Measurements from ENCODE around the gene IFRD2.
"Not testable (repeated sequence)": the region's sequence is repeated elsewhere in the genome, so short reads cannot be mapped to it uniquely, and the experiment has no call there.

IFRD2 gene

GRCh38 chr3:50295553-50296431, 3.6 kb upstream of the IFRD2 start:
- TF ChIP-seq JUND (IDR thresholded peaks at IDR 0.05; ENCODE audit: low read depth), result no peak
- in situ Hi-C loops (cut with HindIII; ENCODE audit: low pct_unique_long_range_greater_than_20kb, low sequenced_read_pairs), result no loop called here
- DNase-seq (ENCODE audit: low read depth in 1 of 2, low spot score in 1 of 2), result no peak

DNA sequence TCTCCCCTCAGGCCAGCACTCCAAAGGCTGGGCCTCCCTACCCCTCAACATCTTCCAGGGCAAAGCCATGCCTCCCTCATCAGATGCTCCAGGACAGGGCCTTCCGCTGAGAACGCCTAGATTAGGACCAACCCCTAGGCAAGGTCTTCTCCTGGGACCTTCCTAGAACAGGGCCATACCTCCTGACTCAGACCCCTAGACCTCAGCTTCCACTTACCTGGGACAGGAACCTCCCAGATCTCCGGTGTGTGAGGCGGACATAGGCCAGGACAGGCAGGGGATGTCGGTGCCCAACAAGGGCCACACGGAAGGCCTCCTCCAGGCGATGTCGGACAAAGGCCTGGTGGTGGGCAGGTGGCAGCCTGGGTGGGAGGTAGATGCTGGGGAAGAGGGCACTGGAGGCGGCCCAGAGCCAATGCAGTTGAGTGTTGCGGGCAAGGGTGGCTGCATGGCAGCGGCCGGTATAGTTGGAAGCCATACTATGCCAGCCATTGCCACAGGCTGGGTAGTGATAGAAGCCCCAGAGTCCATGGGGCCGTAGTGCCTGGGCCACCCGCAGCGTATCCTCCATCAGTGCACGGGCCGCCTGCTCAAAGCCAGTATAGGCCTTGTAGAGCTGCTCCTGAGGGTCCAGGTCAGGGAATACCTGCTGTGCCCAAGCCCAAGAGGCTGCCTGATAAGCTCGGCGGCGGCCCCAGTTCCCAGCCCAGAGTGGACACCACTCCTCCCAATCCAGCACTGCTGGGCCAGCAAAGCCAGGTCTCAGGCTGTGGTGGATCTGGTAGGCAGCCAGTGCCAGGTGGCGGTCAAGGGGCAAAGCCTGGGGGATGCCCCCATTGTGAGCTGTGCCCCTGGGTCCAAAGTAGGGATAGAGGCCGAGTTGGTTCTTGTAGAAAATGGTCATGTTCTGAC, 2.5 kb upstream of the IFRD2 start:
- no peak for TF ChIP-seq JUND (IDR thresholded peaks at IDR 0.05; ENCODE audit: low read depth)
- in situ Hi-C loops (cut with HindIII; ENCODE audit: low pct_unique_long_range_greater_than_20kb, low sequenced_read_pairs), result no loop called here
- DNase-seq (ENCODE audit: low read depth in 1 of 2, low spot score in 1 of 2), result no peak

DNA sequence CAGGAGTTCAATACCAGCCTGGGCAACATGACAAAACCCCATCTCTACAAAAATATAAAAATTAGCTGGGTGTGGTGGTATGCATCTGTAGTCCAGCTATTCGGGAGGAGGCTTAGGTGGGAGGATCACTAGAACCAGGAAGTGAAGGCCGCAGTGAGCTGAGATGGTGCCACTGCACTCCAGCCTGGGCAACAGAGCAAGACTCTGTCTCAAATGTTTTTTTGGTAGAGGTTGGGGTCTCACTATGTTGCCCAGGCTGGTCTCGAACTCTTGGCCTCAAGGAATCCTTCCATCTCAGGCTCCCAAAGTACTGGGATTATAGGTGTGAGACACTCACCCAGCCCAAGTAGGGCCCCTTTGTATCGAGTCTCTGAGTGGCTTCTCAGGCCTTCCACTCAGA, 1.9 kb upstream of the IFRD2 start:
- TF ChIP-seq JUND (IDR thresholded peaks at IDR 0.05; ENCODE audit: low read depth), result no peak
- no peak for DNase-seq (ENCODE audit: low read depth in 1 of 2, low spot score in 1 of 2)
- in situ Hi-C loops (cut with HindIII; ENCODE audit: low pct_unique_long_range_greater_than_20kb, low sequenced_read_pairs), result no loop called here

- TF ChIP-seq JUND (IDR thresholded peaks at IDR 0.05; ENCODE audit: low read depth), result no peak
- DNase-seq (ENCODE audit: low read depth in 1 of 2, low spot score in 1 of 2), result no peak
- in situ Hi-C loops (cut with HindIII; ENCODE audit: low pct_unique_long_range_greater_than_20kb, low sequenced_read_pairs), result no loop called here
These were observed 1.0 kb upstream of the IFRD2 start for GRCh38 chr3:50293079-50293801.

GRCh38 chr3:50290161-50290641, 2.0 kb downstream of the IFRD2 start:
- in situ Hi-C loops (cut with HindIII; ENCODE audit: low pct_unique_long_range_greater_than_20kb, low sequenced_read_pairs), result no loop called here
- TF ChIP-seq JUND (IDR thresholded peaks at IDR 0.05; ENCODE audit: low read depth), result no peak
- no peak for DNase-seq (ENCODE audit: low read depth in 1 of 2, low spot score in 1 of 2)

DNA sequence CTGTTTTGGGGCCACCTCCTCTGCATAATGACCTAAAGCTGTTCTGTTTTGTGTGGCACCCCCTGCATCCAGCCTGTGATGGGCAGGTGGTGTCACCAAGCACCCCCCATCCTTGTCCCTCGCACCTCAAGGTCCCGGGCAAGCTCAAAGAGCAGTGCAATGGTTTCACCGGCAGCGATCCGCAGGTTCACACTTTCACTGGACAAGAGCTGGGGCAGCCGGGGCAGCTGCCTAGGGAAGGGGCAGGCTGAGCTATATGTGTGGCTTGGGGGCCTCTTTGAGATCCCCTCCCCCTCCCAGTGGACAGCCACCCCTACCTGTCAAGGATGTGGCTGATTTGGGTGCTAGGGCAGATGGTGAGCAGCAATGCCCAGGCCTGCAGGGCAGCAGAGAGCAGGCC, 3.1 kb downstream of the IFRD2 start:
- in situ Hi-C loops (cut with HindIII; ENCODE audit: low pct_unique_long_range_greater_than_20kb, low sequenced_read_pairs), result no loop called here
- TF ChIP-seq JUND (IDR thresholded peaks at IDR 0.05; ENCODE audit: low read depth), result no peak
- no peak for DNase-seq (ENCODE audit: low read depth in 1 of 2, low spot score in 1 of 2)

DNA sequence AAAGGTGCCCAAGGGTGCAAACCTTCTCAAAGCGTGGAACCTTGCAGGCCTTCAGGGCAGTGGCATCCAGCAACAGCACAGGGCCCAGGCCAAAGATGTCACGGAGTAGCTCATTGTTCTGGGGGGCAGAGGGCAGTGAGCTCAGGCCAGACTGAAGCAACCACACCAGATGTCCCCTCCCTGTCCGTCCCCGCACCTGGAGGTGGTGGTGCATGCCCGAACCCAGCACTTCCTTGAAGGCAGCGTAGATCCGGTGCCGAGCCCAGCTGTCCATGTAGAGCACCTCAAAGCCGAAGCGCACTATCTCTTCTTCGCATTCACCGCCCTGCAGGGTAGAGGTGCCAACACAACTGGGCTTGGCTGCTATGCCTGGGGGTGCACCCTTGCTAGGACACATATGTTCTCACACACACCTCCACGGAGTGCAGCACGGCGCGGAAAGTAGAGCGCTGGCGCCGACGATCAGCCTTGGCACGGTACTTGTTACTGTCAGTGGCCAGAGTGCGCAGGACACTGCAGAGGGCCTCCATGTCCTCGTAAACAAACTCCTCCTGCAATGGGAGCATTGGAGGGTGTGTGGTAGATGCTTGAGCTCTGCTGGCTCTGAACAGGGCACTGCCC, 3.7 kb downstream of the IFRD2 start:
- no peak for DNase-seq (ENCODE audit: low read depth in 1 of 2, low spot score in 1 of 2)
- in situ Hi-C loops (cut with HindIII; ENCODE audit: low pct_unique_long_range_greater_than_20kb, low sequenced_read_pairs), result no loop called here
- TF ChIP-seq JUND (IDR thresholded peaks at IDR 0.05; ENCODE audit: low read depth), result no peak

- no peak for DNase-seq (ENCODE audit: low read depth in 1 of 2, low spot score in 1 of 2)
- TF ChIP-seq JUND (IDR thresholded peaks at IDR 0.05; ENCODE audit: low read depth), result no peak
- in situ Hi-C loops (cut with HindIII; ENCODE audit: low pct_unique_long_range_greater_than_20kb, low sequenced_read_pairs), result no loop called here
These were observed 5.0 kb downstream of the IFRD2 start for GRCh38 chr3:50287262-50287661.

GRCh38 chr3:50286322-50287227, 5.7 kb downstream of the IFRD2 start:
- TF ChIP-seq JUND (IDR thresholded peaks at IDR 0.05; ENCODE audit: low read depth), result no peak
- no peak for DNase-seq (ENCODE audit: low read depth in 1 of 2, low spot score in 1 of 2)
- in situ Hi-C loops (cut with HindIII; ENCODE audit: low pct_unique_long_range_greater_than_20kb, low sequenced_read_pairs), result no loop called here

DNA sequence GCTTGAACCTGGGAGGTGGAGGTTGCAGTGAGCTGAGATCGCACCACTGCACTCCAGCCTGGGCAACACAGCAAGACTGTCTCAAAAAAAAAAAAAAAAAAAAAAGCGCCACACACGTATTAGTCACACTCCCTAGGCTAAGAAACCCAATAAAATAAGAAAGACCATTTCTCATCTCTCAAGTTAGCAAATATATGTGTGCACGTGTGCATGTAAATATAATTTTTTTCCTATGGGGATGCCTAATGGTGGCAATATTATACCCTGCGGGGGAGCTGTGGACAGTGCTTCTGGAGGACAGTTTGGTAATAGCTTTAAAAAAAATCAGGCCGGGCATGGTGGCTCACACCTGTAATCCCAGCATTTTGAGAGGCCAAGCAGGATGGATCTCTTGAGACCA, 8.1 kb downstream of the IFRD2 start:
- DNase-seq (ENCODE audit: low read depth in 1 of 2, low spot score in 1 of 2); in situ Hi-C loops (cut with HindIII; ENCODE audit: low pct_unique_long_range_greater_than_20kb, low sequenced_read_pairs): not testable (repeated sequence)
